Dendritic cell treated with granulocyte-macrophage colony-stimulating factor and Interleukin-4, amounts not matched to agents 40 ng/mL and 50 ng/mL, for 4 days (primary cell): Measurements from ENCODE around the gene RHBDD3.
"Not testable (repeated sequence)": the region's sequence is repeated elsewhere in the genome, so short reads cannot be mapped to it uniquely, and the experiment has no call there.

ENCODE experiments used
- H3K27ac Mint-ChIP-seq: one replicate; pipeline ENCODE4 v1.8.0; 2022; ENCODE audit warnings: mild to moderate bottlenecking, mixed read lengths
- H3K27me3 Mint-ChIP-seq: one replicate; pipeline ENCODE4 v1.8.0; 2022; ENCODE audit warnings: mild to moderate bottlenecking, mixed read lengths
- H3K36me3 Mint-ChIP-seq: one replicate; pipeline ENCODE4 v1.8.0; 2022; ENCODE audit warnings: low read depth, mixed read lengths
- H3K4me1 Mint-ChIP-seq: one replicate; pipeline ENCODE4 v1.8.0; 2022; ENCODE audit warnings: low read depth, mixed read lengths
- H3K4me3 Mint-ChIP-seq: one replicate; pipeline ENCODE4 v1.8.0; 2022; ENCODE audit warnings: mild to moderate bottlenecking, moderate library complexity, mixed read lengths
- H3K9me3 Mint-ChIP-seq: one replicate; pipeline ENCODE4 v1.8.0; 2022; ENCODE audit warnings: mixed read lengths
- intact Hi-C: fragments of 100-400 bp; cut with micrococcal nuclease; formaldehyde crosslinking; loops from one replicate; pipeline ENCODE4 v1.15.0; 2022

Gene RHBDD3

GRCh38 chr22:29231971-29232959, 35.5 kb downstream of the RHBDD3 start:
- Mint-ChIP-seq H3K36me3 (no peaks in the 10 kb centered on the region), H3K9me3 (peaks cover 9% of the 10 kb centered on the region), H3K27me3 (no peaks in the 10 kb centered on the region), H3K4me1 (no peaks in the 10 kb centered on the region), H3K4me3 (no peak overlapping the region), H3K27ac (no peak overlapping the region)
- intact Hi-C loops, result no loop called here

- no peaks in the 10 kb centered on the region for H3K36me3 Mint-ChIP-seq
- H3K27ac Mint-ChIP-seq, result no peak overlapping the region
- intact Hi-C loops, result no loop called here
- H3K4me1 Mint-ChIP-seq, result no peaks in the 10 kb centered on the region
- no peaks in the 10 kb centered on the region for H3K27me3 Mint-ChIP-seq
- H3K9me3 Mint-ChIP-seq, result peaks cover 9% of the 10 kb centered on the region
- no peak overlapping the region for H3K4me3 Mint-ChIP-seq
Measured at GRCh38 chr22:29230972-29231875, 36.6 kb downstream of the RHBDD3 start.

DNA sequence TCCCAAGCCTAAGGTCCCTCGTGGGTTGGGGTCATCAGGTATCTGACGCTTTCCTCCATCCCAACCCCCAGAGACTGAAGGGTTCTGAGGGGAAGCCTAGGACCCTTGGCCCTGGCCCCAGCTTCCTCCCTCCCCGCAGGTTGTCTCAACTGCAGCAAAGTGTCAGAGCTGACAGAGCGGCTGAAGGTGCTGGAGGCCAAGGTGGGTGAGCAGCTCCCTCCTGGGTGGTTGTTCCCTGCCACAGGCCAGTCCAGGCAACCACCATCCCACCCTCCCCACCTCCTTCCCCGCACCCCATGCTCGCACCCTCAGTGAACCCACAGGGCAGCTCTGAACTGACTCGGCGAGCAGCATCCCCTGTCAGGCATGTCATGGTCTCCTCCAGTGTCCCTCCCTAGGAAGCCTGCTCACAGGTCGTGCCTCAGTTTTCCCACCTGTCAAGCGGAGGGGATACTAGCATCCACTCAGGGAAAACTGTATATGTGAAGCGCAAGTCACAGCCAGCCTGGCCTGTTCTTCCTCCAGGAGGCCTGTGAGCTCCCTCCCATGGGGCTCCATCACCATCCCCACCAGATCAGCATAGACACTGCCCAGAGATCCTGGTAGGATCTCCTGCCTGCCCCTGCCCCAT, 41.3 kb downstream of the RHBDD3 start:
- intact Hi-C loops, result no loop called here
- no peaks in the 10 kb centered on the region for H3K27me3 Mint-ChIP-seq
- no peaks in the 10 kb centered on the region for H3K9me3 Mint-ChIP-seq
- peaks cover 12% of the 10 kb centered on the region for H3K4me1 Mint-ChIP-seq
- no peak overlapping the region for H3K27ac Mint-ChIP-seq
- H3K36me3 Mint-ChIP-seq, result no peaks in the 10 kb centered on the region
- no peak overlapping the region for H3K4me3 Mint-ChIP-seq

DNA sequence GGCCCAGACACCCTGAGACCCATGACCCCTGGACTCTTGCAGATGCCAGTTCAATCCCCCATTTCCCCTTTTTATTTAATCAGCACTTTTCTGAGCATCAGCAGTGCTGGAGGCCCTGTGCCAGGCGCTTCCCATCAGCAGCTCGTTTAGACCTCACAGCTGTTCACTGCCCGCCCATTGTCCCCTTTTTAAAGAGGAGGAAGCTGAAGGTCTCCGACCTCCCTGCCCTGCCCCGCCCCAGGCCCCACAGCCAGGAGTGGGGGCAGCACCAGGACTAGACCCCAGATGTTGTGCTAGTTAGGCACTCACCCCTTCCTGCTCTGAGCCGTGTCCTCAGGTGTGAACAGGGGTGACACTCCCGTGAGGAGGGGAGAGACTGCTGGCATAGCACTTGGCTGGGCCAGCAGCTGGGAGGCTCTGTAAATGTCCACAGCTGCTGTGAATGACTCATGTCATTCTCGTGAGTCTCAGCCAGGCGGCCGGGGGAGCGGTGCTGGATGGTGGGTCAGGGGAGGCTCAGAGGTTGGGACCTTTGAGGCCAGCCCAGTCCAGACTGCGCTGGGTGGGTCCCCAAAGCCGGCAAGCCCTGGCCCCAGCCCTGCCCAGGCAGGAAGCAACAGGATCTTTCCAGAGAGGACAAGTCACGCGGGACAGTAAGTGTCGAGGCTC, 42.2 kb downstream of the RHBDD3 start:
- Mint-ChIP-seq H3K27me3 (no peaks in the 10 kb centered on the region), H3K4me1 (peaks cover 12% of the 10 kb centered on the region), H3K4me3 (no peak overlapping the region), H3K27ac (peak overlapping the region; percentile 12), H3K36me3 (no peaks in the 10 kb centered on the region), H3K9me3 (no peaks in the 10 kb centered on the region)
- intact Hi-C loops, result no loop called here

GRCh38 chr22:29224859-29225410, 42.8 kb downstream of the RHBDD3 start:
- intact Hi-C loops, result no loop called here
- H3K4me3 Mint-ChIP-seq, result no peak overlapping the region
- no peaks in the 10 kb centered on the region for H3K36me3 Mint-ChIP-seq
- H3K4me1 Mint-ChIP-seq, result peaks cover 12% of the 10 kb centered on the region
- no peaks in the 10 kb centered on the region for H3K9me3 Mint-ChIP-seq
- no peak overlapping the region for H3K27ac Mint-ChIP-seq
- H3K27me3 Mint-ChIP-seq, result no peaks in the 10 kb centered on the region

GRCh38 chr22:29224121-29224858, 43.5 kb downstream of the RHBDD3 start:
- no peaks in the 10 kb centered on the region for H3K27me3 Mint-ChIP-seq
- no peak overlapping the region for H3K4me3 Mint-ChIP-seq
- H3K9me3 Mint-ChIP-seq, result no peaks in the 10 kb centered on the region
- H3K4me1 Mint-ChIP-seq, result peaks cover 12% of the 10 kb centered on the region
- H3K36me3 Mint-ChIP-seq, result no peaks in the 10 kb centered on the region
- intact Hi-C loops, result no loop called here
- H3K27ac Mint-ChIP-seq, result no peak overlapping the region

DNA sequence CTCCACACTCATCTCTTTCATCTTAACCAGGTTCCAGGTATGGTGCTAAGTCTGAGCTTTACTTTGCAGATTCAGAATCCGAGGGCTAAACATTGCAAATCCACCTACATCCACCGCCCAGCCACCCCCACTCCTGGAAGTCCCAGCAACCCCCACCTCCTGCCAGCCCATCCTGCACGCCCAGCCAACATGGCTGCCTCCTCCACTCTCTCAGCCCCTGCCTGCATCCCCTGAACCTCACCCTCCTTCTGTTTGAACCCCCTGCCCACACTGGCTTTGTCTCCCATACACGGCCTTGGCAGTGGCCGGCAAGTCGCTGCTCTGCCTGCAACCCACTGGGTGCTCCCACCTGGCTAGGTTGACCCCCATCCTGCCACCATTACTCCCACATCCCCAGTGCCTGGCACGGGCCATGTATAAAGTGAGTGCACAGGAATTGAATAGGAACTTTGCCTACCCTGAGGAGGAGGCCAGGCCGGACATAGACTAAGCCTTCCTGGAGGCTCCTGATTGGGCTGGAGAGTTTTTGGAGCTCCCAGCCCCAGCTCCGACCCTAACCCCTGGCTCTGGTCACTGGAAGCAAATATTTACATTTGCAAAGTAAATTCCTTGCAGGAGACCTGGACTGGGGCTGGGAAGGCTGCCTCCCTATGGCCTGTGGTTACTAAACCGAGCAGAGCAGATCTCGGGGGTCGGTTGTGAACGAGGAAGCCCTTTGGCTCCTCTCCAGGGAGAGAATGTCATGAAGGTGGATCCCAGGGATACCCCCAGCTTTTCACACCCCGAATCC, 47.7 kb downstream of the RHBDD3 start:
- H3K27ac Mint-ChIP-seq, result no peak overlapping the region
- no peak overlapping the region for H3K4me3 Mint-ChIP-seq
- H3K36me3 Mint-ChIP-seq, result no peaks in the 10 kb centered on the region
- H3K27me3 Mint-ChIP-seq, result no peaks in the 10 kb centered on the region
- peaks cover 19% of the 10 kb centered on the region for H3K4me1 Mint-ChIP-seq
- H3K9me3 Mint-ChIP-seq, result no peaks in the 10 kb centered on the region
- intact Hi-C loops, result no loop called here

DNA sequence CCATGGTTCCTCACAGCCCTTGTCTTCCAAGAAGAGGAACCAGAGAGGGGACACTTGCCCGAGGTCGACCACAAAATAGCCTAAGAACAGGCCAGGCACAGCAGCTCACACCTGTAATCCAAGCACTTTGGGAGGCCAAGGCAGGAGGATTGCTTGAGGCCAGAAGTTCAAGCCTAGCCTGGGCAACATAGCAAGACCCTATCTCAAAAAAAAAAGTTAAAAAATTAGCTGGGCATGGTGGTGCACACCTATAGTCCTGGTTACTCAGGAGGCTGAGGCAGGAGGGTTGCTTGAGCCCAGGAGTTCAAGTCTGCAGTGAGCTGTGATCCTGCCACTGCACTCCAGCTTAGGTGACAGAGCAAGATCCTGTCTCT, 48.4 kb downstream of the RHBDD3 start:
- intact Hi-C loops, H3K27me3 Mint-ChIP-seq, H3K9me3 Mint-ChIP-seq, H3K4me3 Mint-ChIP-seq, H3K36me3 Mint-ChIP-seq, H3K27ac Mint-ChIP-seq: not testable (repeated sequence)
- H3K4me1 Mint-ChIP-seq, result peaks cover 16% of the 10 kb centered on the region

DNA sequence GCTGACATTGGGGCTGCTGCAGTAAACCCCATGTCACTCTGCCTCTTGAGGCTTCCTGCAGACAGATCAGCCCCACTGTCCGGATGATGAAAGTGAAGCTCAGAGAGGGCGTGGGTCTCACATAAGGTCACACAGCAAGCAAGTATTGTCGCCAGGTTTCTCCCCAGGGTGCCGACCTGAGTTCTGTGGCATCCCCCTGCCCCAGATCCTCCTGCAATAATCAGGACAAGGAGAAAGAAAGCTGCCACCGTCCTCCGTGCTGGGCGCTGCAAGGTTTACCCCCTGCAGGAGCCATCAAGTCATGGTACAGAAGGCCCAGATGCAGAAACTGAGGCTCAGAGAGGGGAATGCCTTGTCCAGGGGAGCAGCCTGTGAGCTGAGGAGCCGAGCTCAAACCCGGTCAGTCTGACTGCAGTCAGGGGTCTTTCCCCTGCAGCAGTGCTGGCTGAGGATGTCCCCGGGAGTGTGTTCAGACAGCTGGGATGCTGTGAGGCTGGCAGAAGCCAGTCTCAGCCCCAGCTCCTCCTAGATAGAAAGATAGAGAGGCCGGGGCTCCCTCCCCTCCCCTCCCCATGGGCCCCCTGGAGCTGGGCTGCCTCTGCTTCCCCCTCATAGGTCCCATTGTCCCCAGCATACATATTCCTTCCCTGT, 48.9 kb downstream of the RHBDD3 start:
- H3K9me3 Mint-ChIP-seq, result no peaks in the 10 kb centered on the region
- H3K27ac Mint-ChIP-seq, result no peak overlapping the region
- no peaks in the 10 kb centered on the region for H3K36me3 Mint-ChIP-seq
- no peaks in the 10 kb centered on the region for H3K27me3 Mint-ChIP-seq
- peaks cover 16% of the 10 kb centered on the region for H3K4me1 Mint-ChIP-seq
- no peak overlapping the region for H3K4me3 Mint-ChIP-seq
- intact Hi-C loops, result no loop called here

DNA sequence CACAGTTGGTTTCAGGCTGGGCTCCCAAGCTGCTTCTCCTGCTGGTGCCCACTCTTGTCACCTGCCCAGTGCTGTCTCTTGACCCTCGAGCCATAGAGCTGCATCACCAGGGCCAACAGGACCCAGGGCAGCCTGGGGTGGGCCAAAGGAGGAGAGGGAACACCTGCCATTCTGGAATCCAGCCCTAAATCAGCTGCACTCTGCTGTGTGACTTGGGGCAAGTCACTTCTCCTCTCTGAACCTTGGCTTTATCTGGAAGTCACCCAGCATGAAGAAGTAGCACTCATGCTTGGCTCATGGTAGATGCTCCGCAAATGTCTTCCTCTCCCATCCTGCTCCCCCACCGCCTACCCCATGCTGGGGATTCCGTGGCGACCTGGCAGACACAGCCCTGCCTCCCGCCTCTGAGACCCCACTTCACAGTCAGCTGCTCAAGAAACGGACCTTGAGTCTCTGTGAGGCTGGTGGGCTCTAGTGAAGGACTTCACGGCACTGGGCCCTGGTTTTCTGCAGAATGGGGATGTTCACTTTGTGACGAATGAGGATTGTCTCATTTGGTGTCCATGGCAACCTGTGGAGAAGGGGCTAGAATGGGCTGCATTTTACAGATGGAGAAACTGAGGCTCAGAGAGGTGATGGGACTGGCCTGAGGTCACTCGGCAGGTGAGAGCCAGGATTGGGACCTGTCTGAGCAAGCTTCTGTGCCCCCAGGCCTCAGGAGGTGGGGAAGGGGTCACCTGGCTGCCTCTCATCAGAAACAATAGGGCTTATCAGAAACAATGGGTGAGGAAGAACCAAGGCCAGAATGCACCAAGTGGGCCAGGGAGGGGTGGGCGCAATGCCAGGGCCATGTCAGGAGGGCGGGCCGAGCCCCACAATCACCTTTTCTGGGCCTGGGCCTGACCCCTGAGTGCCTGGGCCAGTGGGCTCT, 49.7 kb downstream of the RHBDD3 start:
- no peaks in the 10 kb centered on the region for H3K36me3 Mint-ChIP-seq
- H3K4me3 Mint-ChIP-seq, result no peak overlapping the region
- no peaks in the 10 kb centered on the region for H3K27me3 Mint-ChIP-seq
- H3K9me3 Mint-ChIP-seq, result no peaks in the 10 kb centered on the region
- intact Hi-C loops, result no loop called here
- H3K27ac Mint-ChIP-seq, result no peak overlapping the region
- peaks cover 16% of the 10 kb centered on the region for H3K4me1 Mint-ChIP-seq
